SHP77 (cell line): ENCODE measurements around the gene TMEM134.
"Not testable (repeated sequence)": the region's sequence is repeated elsewhere in the genome, so short reads cannot be mapped to it uniquely, and the experiment has no call there.

ENCODE experiments used
- DNase-seq, 2 experiments: peaks; one replicate each; lab custom pipeline; 2025; lab: John Stamatoyannopoulos, UW

The TMEM134 gene

DNA sequence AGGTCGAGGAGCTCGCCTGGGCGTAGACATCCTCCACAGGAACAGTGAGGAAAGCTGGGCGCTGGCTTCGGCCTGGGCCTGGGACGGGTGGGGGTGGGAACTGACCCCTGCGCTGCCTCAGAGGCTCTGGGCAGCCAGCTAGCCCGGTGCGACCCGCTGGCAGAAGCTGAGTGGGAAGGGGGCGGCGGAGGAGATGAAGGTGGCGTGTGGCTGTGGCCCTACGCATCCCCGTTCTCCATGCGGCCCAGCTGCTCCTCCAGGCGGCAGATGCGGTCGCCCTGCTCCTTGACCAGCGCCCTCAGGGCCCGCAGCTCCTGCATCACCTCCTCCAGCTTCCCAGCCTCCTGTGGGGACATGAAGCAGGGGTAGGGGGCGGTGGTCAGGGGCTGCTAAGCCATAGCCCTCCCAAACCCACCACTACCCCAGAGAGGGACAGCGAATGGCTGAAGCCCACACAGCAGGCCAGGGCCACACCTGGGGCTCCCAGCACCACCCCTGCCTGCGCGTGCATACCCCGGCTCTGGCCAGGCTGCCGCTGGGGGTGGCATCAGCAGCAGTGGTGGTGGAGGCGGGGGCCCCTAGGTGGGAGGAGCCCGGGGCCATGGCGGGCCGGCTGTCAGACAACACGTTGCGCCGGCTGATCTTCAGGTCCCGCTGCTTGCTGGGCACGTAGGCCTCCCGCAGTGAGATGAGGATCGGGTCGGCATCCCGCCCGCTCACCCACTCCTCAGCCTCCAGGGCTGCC lies 30.7 kb downstream of the TMEM134 start:
- no peak for DNase-seq

DNA sequence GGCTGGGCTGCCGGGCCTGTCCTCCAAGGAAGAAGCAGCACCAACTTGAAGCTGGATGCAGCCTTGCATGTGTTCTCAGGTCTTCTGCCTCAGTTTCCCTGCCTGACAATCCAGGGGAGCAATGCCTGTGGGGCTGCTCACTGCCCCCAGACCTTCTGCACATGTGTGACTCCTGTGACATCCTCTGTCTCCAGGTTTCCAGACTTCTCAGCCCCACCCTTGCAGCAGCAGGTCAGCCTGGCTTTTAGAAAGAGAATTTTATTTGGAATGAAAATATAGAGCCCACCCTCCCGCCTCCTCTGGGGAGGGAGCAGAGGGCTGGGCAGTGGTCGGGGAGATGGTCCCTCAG lies 31.3 kb downstream of the TMEM134 start:
- DNase-seq: no peak

- DNase-seq: no peak
Observed at GRCh38 chr11:67437082-67437808, 31.8 kb downstream of the TMEM134 start, which contains the start of gene PTPRCAP. Gene PTPRCAP, minus strand, starts transcription at chr11:67437682. Its CDS starts 63 bp downstream, at chr11:67437619.

DNA sequence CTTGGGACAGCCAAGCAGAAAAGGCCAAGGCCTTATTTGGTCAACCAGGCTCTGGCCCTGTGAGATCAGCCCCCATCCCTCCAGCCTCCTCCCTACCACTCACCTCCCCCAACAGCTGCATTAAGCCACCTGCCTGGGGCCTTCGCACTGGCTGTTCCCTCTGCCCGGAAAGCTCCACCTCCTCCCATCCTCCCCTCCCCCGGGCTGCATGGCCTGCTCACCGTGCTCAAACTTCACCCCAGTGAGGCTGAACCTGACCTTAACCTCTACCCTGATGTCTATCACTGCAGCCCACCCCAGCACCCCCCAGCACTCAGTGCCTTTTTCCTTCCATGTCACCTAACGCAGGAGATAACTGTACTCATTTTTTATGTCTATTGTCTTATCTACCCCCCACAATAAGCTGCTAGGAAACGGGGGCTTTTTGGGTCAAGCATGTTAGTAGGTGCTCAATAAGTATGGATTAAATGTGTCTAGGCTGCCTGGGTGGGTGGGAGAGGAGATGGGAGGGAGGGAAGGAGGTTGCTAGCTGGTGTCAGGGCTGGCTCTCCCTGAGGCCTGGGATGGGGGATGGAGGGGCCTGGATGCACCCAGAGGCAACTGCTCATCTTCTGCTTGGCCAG lies 32.5 kb downstream of the TMEM134 start:
- DNase-seq: peak; percentile 57 to 69

GRCh38 chr11:67435727-67436458 lies 33.2 kb downstream of the TMEM134 start:
- DNase-seq: no peak

GRCh38 chr11:67435031-67435726 lies 33.9 kb downstream of the TMEM134 start:
- DNase-seq: no peak

- DNase-seq: no peak
Observed at GRCh38 chr11:67434395-67434881, 34.6 kb downstream of the TMEM134 start.

DNA sequence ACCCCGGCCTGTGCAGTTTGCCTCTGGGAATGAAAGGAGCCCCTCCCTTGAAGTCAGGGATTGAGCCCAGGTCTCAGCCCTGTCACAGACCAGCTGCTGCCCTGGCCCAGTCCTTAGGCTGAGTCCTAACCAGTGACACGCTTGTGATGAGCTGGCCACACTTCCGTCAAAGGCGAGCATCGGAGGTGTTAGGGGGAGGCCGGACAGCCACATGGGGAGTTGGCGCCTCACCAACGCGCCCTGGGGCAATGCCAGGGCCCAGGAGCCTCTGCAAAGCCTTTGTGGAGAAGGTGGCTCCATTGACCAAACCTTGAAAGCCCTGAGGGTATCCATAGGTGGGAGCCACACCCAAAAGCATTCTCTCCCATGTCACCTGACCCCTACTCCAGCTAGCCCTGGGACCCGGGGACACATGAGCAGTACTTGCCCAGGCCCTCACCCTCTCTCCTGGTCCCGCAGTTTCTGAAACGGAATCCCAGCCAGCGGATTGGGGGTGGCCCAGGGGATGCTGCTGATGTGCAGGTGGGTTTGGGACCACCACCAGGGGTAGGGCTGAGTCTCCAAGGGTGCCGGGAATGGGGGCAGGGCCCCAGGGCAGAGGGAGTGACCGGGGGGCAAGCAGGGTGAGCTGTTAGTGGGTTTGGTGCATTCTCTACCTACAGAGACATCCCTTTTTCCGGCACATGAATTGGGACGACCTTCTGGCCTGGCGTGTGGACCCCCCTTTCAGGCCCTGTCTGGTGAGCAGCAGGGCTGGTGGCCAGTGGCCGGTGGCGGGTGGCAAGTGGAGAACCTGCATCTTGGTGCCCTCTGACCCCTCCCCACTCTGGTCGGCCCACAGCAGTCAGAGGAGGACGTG lies 35.3 kb downstream of the TMEM134 start:
- no peak for DNase-seq

GRCh38 chr11:67432655-67433349 lies 36.2 kb downstream of the TMEM134 start:
- DNase-seq: no peak

GRCh38 chr11:67431346-67432249 lies 37.5 kb downstream of the TMEM134 start:
- no peak for DNase-seq

DNA sequence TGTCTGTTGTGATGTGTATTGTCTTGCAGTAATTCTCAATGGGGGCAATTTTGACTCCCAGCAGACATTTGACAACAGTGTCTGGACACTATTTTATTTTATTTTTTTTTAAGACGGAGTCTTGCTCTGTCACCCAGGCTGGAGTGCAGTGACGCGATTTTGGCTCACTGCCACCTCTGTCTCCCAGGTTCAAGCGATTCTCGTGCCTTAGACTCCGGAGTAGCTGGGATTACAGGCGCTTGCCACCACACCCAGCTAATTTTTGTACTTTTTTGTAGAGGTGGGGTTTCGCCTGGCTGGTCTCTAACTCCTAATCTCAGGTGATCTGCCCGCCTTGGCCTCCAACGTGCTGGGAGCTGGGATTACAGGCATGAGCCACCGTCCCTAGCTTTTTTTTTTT lies 39.3 kb downstream of the TMEM134 start:
- DNase-seq: no peak

DNA sequence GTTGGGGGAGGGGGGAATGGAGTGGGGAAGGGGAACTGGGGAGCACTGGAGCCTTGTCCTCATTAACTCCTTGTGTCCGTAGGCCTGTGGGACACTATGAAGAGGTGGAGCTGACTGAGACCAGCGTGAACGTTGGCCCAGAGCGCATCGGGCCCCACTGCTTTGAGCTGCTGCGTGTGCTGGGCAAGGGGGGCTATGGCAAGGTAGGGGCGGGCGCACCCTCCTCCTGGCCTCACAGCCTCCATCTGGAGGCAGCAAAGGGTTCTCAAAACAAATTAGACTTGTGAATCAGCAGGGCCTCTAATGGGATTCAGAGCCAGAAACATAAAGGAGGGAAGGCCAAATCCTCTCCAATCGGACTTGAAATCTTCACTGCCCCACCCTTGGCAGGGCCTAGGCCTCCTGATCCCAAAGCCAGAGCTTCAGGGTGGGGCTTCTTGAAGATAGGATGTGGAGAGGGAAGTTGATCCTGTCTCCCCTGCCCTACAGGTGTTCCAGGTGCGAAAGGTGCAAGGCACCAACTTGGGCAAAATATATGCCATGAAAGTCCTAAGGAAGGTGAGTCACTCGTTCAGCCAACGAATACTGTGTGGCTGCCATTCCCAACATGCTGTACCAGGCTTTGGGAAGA lies 39.9 kb downstream of the TMEM134 start:
- DNase-seq: no peak

- peak; percentile 98 to 99 for DNase-seq
Observed at GRCh38 chr11:67428052-67429001, 40.7 kb downstream of the TMEM134 start, which contains the start of gene RPS6KB2. Gene RPS6KB2, plus strand, starts transcription at chr11:67428494. Its CDS starts 52 bp downstream, at chr11:67428546.

GRCh38 chr11:67427364-67427859 lies 41.6 kb downstream of the TMEM134 start:
- not testable (repeated sequence) for DNase-seq

DNA sequence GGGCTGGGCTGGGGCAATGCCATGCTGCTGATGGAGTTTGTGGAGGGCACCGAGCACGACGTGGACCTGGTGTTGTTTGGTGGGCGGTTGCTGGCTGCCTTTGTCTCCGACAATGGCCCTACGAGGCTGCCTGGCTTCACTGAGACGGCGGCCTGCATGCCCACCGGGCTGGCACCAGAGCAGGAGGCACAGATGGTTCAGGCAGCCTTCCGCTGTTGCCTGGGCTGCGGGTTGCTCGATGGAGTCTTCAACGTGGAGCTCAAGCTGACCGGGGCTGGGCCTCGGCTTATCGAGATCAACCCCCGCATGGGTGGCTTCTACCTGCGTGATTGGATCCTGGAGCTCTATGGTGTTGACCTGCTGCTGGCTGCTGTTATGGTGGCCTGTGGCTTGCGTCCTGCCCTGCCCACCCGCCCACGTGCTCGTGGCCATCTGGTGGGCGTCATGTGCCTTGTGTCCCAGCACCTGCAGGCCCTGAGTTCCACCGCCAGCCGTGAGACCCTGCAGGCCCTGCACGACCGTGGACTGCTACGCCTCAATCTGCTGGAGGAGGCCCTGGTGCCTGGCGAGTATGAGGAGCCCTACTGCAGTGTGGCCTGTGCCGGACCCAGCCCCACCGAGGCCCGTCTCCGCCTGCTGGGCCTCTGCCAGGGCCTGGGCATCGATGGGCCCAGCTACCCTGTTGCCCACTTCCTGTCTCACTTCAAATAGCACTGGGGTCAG lies 45.0 kb downstream of the TMEM134 start:
- no peak for DNase-seq

DNA sequence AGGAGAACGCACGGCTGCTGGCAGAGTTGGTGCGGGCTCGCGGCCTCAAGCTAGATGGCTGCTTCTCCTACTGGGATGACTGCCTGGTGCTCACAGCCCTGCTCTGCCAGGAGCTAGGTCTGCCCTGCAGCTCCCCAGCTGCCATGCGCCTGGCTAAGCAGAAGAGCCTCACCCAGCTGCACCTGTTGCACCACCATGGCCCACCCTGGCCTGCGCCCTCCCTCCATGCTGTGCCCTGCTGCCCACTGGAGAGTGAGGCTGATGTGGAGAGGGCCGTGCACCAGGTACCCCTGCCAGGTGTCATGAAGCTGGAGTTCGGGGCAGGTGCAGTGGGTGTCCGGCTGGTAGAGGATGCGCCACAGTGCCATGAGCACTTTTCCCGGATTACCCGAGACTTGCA lies 45.6 kb downstream of the TMEM134 start:
- DNase-seq: no peak
